Endodermal cell (in vitro differentiated cells): ENCODE results near the gene RAE1. TPM values are rescaled to one million over a fixed set of nuclear protein-coding genes. Genes with fewer than 3 reads are reported as not detected.

Experiments
- DNase-seq: peaks from one replicate; pipeline ENCODE4 v3.0.0-alpha.2; 2017
- H3K27ac ChIP-seq: 2 replicates; pipeline ENCODE4 v1.5.1; 2013; ENCODE audit warnings: mild to moderate bottlenecking, low read depth, low read length, moderate library complexity
- H3K27me3 ChIP-seq: 2 replicates; pipeline ENCODE4 v1.6.1; 2013; ENCODE audit warnings: mild to moderate bottlenecking, low read length, moderate library complexity; ENCODE audit not compliant: insufficient read depth, control insufficient read depth, poor library complexity, severe bottlenecking
- H3K36me3 ChIP-seq: 2 replicates; pipeline ENCODE4 v1.7.0; 2013; ENCODE audit warnings: mild to moderate bottlenecking, low read length, moderate library complexity; ENCODE audit not compliant: control insufficient read depth, insufficient read depth
- H3K4me1 ChIP-seq: one replicate; pipeline ENCODE4 v1.7.0; 2013; ENCODE audit warnings: low read length; ENCODE audit not compliant: control insufficient read depth, insufficient read depth
- H3K4me3 ChIP-seq: 2 replicates; pipeline ENCODE4 v1.5.1; 2013; ENCODE audit warnings: mild to moderate bottlenecking, low read length, moderate library complexity
- H3K9ac ChIP-seq: 2 replicates; pipeline ENCODE4 v1.6.1; 2013; ENCODE audit warnings: mild to moderate bottlenecking, low read length, moderate library complexity; ENCODE audit not compliant: poor library complexity, severe bottlenecking; ENCODE audit errors: extremely low read depth
- H3K9me3 ChIP-seq: 2 replicates; pipeline ENCODE4 v1.6.1; 2013; ENCODE audit warnings: mild to moderate bottlenecking, low read length, moderate library complexity; ENCODE audit not compliant: control insufficient read depth
- H3K27ac Mint-ChIP-seq: 2 replicates; pipeline ENCODE4 v1.8.0; 2020; ENCODE audit warnings: mixed read lengths
- H3K27me3 Mint-ChIP-seq: 2 replicates; pipeline ENCODE4 v1.8.0; 2021; ENCODE audit warnings: mild to moderate bottlenecking, mixed read lengths; ENCODE audit not compliant: insufficient read depth
- H3K36me3 Mint-ChIP-seq: 2 replicates; pipeline ENCODE4 v1.8.0; 2020; ENCODE audit warnings: low read depth, mixed read lengths
- H3K4me1 Mint-ChIP-seq: 2 replicates; pipeline ENCODE4 v1.8.0; 2020; ENCODE audit warnings: mixed read lengths
- H3K4me3 Mint-ChIP-seq: 2 replicates; pipeline ENCODE4 v1.8.0; 2020; ENCODE audit warnings: mild to moderate bottlenecking, moderate library complexity, mixed read lengths
- H3K9me3 Mint-ChIP-seq: 2 replicates; pipeline ENCODE4 v1.8.0; 2020; ENCODE audit warnings: mild to moderate bottlenecking, mixed read lengths
- WGBS, 2 experiments: methylation state at CpG; one replicate each; pipeline versions ENCODE4 v1.1.5 to v1.1.7; 2013; ENCODE audit warnings: missing lambda C conversion rate in 2 of 2, mixed read lengths in 1 of 2; ENCODE audit not compliant: insufficient coverage in 1 of 2, insufficient read length in 1 of 2; 5-methylcytosine and 5-hydroxymethylcytosine counted together
- total RNA-seq, 2 donors: library from RNA; stranded (reverse); fragmentation: NEBNext Ultra II Directional in 1 of 2; extraction: Animal tissue kit (Norgen Biotek cat#: 25700) in 1 of 2; gene quantifications; 2 replicates in 1 of 2; 3 replicates in 1 of 2; pipeline ENCODE4 v1.2.1, GENCODE V29; 2021
- TF ChIP-seq, protein P1 (sequence below): fragments of 200-600 bp; sonication (generic); conservative IDR thresholded peaks from 2 replicates; pipeline ENCODE4 v1.5.0; 2021; ENCODE audit warnings: antibody characterized with exemption, mild to moderate bottlenecking

Gene RAE1
- total RNA-seq, 2 donors from 2014 or later = 41.2 to 43.8 TPM

DNA sequence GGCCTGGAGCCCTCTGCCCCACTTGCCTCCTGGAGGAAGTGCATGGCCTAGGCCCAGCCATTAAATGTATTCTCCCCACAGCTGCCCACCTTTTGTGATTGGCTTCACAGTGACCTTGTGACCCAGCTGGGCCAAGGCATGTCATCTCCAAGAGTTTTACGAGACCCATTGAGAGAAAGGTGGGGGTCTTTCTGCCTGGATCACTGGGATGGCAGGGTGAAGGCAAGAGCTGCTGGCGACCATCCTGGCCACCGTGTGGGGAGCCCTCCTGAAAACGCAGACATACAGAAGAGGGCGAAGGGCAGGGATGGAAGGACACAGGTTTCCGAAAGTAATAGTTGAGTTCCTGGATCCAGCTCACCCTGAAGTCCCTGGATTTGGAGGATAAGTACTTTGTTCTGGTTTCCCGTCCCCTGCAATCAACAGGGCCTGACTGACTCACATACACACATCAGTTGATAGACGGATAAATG, 33.7 kb upstream of the RAE1 start:
- 91 to 92% methylated on average over 3 to 8 of the region's 8 CpGs for WGBS, 2 experiments
- Mint-ChIP-seq H3K27ac (no peak overlapping the region), H3K4me3 (no peak overlapping the region), H3K27me3 (peaks cover 19% of the 10 kb centered on the region), H3K36me3 (no peaks in the 10 kb centered on the region), H3K4me1 (peaks cover 7% of the 10 kb centered on the region), H3K9me3 (no peaks in the 10 kb centered on the region)
- Histone ChIP-seq H3K9me3 (no peaks in the 10 kb centered on the region), H3K4me1 (no peaks in the 10 kb centered on the region), H3K27ac (no peak overlapping the region), H3K4me3 (no peak overlapping the region), H3K9ac (no peak overlapping the region), H3K36me3 (no peaks in the 10 kb centered on the region), H3K27me3 (peaks cover 30% of the 10 kb centered on the region)
- TF ChIP-seq, protein P1, sequence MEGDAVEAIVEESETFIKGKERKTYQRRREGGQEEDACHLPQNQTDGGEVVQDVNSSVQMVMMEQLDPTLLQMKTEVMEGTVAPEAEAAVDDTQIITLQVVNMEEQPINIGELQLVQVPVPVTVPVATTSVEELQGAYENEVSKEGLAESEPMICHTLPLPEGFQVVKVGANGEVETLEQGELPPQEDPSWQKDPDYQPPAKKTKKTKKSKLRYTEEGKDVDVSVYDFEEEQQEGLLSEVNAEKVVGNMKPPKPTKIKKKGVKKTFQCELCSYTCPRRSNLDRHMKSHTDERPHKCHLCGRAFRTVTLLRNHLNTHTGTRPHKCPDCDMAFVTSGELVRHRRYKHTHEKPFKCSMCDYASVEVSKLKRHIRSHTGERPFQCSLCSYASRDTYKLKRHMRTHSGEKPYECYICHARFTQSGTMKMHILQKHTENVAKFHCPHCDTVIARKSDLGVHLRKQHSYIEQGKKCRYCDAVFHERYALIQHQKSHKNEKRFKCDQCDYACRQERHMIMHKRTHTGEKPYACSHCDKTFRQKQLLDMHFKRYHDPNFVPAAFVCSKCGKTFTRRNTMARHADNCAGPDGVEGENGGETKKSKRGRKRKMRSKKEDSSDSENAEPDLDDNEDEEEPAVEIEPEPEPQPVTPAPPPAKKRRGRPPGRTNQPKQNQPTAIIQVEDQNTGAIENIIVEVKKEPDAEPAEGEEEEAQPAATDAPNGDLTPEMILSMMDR = no peak
- DNase-seq = peak; percentile 36

DNA sequence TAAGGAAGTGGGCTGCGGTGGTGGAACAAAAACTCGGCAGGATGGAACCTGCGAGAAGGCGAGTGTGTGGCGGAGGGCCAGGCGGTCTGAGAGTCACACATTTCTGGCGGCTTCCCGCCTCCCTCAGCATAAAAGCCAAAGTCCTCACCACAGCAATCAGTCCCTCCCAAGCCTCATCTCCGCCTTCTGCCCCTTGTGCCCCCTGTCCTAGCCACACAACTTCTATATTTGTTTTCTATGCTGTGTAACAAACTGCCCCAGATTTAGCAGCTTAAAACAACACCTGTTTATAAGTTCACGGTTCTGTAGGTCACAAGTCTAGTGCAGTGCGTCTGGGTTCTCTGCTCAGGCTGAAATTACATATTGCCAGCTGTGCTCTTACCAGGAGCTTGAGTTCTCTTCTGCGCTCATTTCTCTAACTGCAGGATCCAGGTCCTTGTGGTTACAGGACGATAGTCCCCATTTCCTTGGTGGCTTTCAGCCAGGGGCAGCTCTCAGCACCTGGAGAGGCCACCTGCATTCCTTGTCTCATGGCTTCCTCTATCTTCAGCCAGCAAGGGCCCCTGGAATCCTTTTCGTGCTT, 33.2 kb upstream of the RAE1 start:
- WGBS, 2 experiments = 80 to 87% methylated on average over 6 to 14 of the region's 14 CpGs
- Histone ChIP-seq H3K36me3 (no peaks in the 10 kb centered on the region), H3K27me3 (peaks cover 30% of the 10 kb centered on the region), H3K4me1 (peaks cover 5% of the 10 kb centered on the region), H3K4me3 (no peak overlapping the region), H3K9me3 (no peaks in the 10 kb centered on the region), H3K9ac (no peak overlapping the region), H3K27ac (no peak overlapping the region)
- H3K27me3 Mint-ChIP-seq = peaks cover 19% of the 10 kb centered on the region
- TF ChIP-seq, protein P1 = no peak
- peak; percentile 45 for DNase-seq
- H3K4me1 Mint-ChIP-seq = peaks cover 12% of the 10 kb centered on the region
- H3K36me3 Mint-ChIP-seq = no peaks in the 10 kb centered on the region
- no peak overlapping the region for H3K27ac Mint-ChIP-seq
- H3K4me3 Mint-ChIP-seq = no peak overlapping the region
- no peaks in the 10 kb centered on the region for H3K9me3 Mint-ChIP-seq

DNA sequence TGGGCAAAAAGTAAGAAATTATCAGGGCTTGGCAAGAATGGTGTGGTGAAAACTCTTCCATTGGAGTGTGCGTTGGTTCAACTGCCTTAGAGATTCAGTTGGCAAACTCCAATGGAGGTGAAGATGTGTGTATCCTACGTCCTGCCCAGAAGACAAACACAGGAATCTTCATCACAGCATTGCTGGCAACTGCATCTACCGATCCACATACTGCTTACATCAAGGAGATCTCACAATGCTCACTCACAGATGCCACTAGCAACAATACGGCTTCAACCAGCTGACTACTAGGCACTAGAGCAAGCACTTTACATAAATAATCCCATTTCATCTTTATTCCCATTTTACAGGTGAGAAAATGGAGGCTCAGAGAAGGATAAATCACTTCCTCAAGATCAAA, 31.5 kb upstream of the RAE1 start:
- Histone ChIP-seq H3K4me1 (peaks cover 9% of the 10 kb centered on the region), H3K9me3 (peaks cover under 1% of the 10 kb centered on the region)
- H3K27ac Mint-ChIP-seq = no peak overlapping the region

More for the DNA sequence above, 31.5 kb upstream of the RAE1 start:
- TF ChIP-seq, protein P1 = no peak
- Mint-ChIP-seq H3K36me3 (no peaks in the 10 kb centered on the region), H3K9me3 (no peaks in the 10 kb centered on the region), H3K27me3 (peaks cover 19% of the 10 kb centered on the region), H3K4me3 (no peak overlapping the region), H3K4me1 (peaks cover 21% of the 10 kb centered on the region)
- Histone ChIP-seq H3K9ac (no peak overlapping the region), H3K27ac (no peak overlapping the region), H3K4me3 (no peak overlapping the region), H3K27me3 (peaks cover 16% of the 10 kb centered on the region), H3K36me3 (no peaks in the 10 kb centered on the region)
- WGBS, 2 experiments = 94 to 100% methylated on average over 1 to 4 of the region's 4 CpGs
- DNase-seq = no peak
